Kidney (tissue), 14 donors: Measurements from ENCODE around the gene EMILIN1. TPM values are rescaled to one million over a fixed set of nuclear protein-coding genes. Genes with fewer than 3 reads are reported as not detected.
"Not testable (repeated sequence)": the region's sequence is repeated elsewhere in the genome, so short reads cannot be mapped to it uniquely, and the experiment has no call there.

Experiments used
- DNase-seq, 5 donors: peaks; one replicate each; pipeline ENCODE4 v3.0.0-alpha.2; 2013 to 2020
- FAIRE-seq: peaks from 2 replicates; lab custom pipeline; 2012; peaks lifted over from hg19 to GRCh38; lab: Jason Lieb, UNC
- H3K27ac ChIP-seq, 2 donors: one replicate each; pipeline ENCODE4 v1.7.0; 2013; ENCODE audit warnings: low read depth in 2 of 2, low read length in 2 of 2, inconsistent platforms in 1 of 2
- H3K27me3 ChIP-seq: one replicate; pipeline ENCODE4 v1.7.1; 2013; ENCODE audit warnings: low read length, inconsistent platforms; ENCODE audit not compliant: control insufficient read depth, insufficient read depth
- H3K36me3 ChIP-seq, 3 donors: one replicate each; pipeline versions ENCODE4 v1.7.0 to v1.7.1; 2013; ENCODE audit warnings: low read length in 3 of 3, control low read depth in 1 of 3, inconsistent platforms in 1 of 3; ENCODE audit not compliant: insufficient read depth in 3 of 3, control insufficient read depth in 2 of 3
- H3K4me1 ChIP-seq, 3 donors: one replicate each; pipeline versions ENCODE4 v1.7.0 to v1.7.1; 2013; ENCODE audit warnings: low read length in 3 of 3, inconsistent platforms in 1 of 3, low read depth in 1 of 3; ENCODE audit not compliant: control insufficient read depth in 2 of 3, insufficient read depth in 2 of 3
- H3K4me3 ChIP-seq, 3 donors: one replicate each; pipeline versions ENCODE4 v1.7.0 to v1.8.1; 2013; ENCODE audit warnings: low read length in 3 of 3, control low read depth in 1 of 3, inconsistent platforms in 1 of 3
- H3K9ac ChIP-seq, 3 donors: one replicate each; pipeline versions ENCODE4 v1.7.0 to v1.7.1; 2013; ENCODE audit warnings: low read length in 3 of 3, control low read depth in 1 of 3, inconsistent platforms in 1 of 3
- H3K9me3 ChIP-seq, 3 donors: one replicate each; pipeline versions ENCODE4 v1.7.0 to v1.7.1; 2013; ENCODE audit warnings: low read length in 3 of 3, control low read depth in 1 of 3, inconsistent platforms in 1 of 3; ENCODE audit not compliant: control insufficient read depth in 2 of 3, insufficient read depth in 1 of 3
- intact Hi-C: fragments of 100-400 bp; cut with DNase I; formaldehyde crosslinking; loops from one replicate; pipeline ENCODE4 v1.11.1; 2022
- polyA plus RNA-seq: library from polyadenylated mRNA; stranded (reverse); fragments of 350-450 nt; fragmentation: Illumina TruSeq; extraction: RNeasy Lipid Tissue Mini Kit (QIAGEN cat#74804); gene quantifications from one replicate; pipeline ENCODE4 v1.2.3, GENCODE V29; 2014; ENCODE audit warnings: low read depth, low replicate concordance; ENCODE audit not compliant: insufficient read depth
- total RNA-seq: library from RNA; stranded (reverse); fragmentation: NEBNext Ultra II Directional; extraction: Animal tissue kit (Norgen Biotek cat#: 25700); gene quantifications from one replicate; pipeline ENCODE4 v1.2.1, GENCODE V29; 2021
- TF ChIP-seq, protein P1 (sequence below): IDR thresholded peaks from 3 replicates; pipeline ENCODE4 v1.5.1; 2012; ENCODE audit warnings: mild to moderate bottlenecking, moderate library complexity, borderline replicate concordance; ENCODE audit not compliant: insufficient read depth; ENCODE audit errors: extremely low read depth
- donor health status: control.
- donor health status: control.
- donor health status: control.
- donor health status: control.
- donor health status: control.
- donor health status: DM: yes; HTN: yes; CAD: no.
- donor health status: Normal renal cell carcinoma (clear cell type).

The EMILIN1 gene
- total and polyA plus RNA-seq, 2 donors from 2014 or later, result 32.1 to 75.2 TPM

DNA sequence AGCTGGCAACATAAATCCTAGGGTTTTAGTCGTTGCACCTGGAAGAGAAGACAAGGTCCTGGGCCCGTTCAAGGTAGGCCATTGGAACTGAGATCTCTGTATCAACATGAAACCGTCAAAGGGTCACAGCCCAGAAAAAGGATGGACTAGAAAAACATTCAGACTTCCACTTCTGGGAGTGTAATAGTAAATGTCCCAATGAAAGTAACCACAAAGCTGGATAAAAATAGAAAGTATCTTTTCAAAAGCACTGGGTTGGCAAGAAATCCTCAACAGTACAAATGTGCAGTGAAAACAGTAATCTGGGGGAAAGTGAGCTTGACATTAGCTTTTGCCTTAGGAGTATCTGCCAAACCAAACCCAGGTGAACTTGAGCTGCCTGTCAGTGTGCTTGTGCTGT is 27.6 kb downstream of the EMILIN1 start:
- Histone ChIP-seq H3K9me3 (no peaks in the 10 kb centered on the region), H3K9ac (no peak overlapping the region), H3K4me1 (no peaks in the 10 kb centered on the region), H3K27me3 (no peaks in the 10 kb centered on the region), H3K4me3 (no peak overlapping the region), H3K27ac (no peak overlapping the region), H3K36me3 (no peaks in the 10 kb centered on the region)
- DNase-seq (no peak), FAIRE-seq (no peak)
- TF ChIP-seq, protein P1, sequence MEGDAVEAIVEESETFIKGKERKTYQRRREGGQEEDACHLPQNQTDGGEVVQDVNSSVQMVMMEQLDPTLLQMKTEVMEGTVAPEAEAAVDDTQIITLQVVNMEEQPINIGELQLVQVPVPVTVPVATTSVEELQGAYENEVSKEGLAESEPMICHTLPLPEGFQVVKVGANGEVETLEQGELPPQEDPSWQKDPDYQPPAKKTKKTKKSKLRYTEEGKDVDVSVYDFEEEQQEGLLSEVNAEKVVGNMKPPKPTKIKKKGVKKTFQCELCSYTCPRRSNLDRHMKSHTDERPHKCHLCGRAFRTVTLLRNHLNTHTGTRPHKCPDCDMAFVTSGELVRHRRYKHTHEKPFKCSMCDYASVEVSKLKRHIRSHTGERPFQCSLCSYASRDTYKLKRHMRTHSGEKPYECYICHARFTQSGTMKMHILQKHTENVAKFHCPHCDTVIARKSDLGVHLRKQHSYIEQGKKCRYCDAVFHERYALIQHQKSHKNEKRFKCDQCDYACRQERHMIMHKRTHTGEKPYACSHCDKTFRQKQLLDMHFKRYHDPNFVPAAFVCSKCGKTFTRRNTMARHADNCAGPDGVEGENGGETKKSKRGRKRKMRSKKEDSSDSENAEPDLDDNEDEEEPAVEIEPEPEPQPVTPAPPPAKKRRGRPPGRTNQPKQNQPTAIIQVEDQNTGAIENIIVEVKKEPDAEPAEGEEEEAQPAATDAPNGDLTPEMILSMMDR, result no peak
- intact Hi-C loops, result no loop called here

GRCh38 chr2:27108221-27108620 is 29.8 kb downstream of the EMILIN1 start:
- FAIRE-seq (no peak), DNase-seq (no peak)
- Histone ChIP-seq H3K27ac (no peak overlapping the region), H3K27me3 (no peaks in the 10 kb centered on the region), H3K36me3 (no peaks in the 10 kb centered on the region), H3K4me3 (no peak overlapping the region), H3K9me3 (no peaks in the 10 kb centered on the region), H3K9ac (no peak overlapping the region), H3K4me1 (no peaks in the 10 kb centered on the region)
- intact Hi-C loops, result no loop called here
- TF ChIP-seq, protein P1, result no peak

- intact Hi-C loops, result no loop called here
- Histone ChIP-seq H3K4me3 (no peak overlapping the region), H3K4me1 (no peaks in the 10 kb centered on the region), H3K36me3 (no peaks in the 10 kb centered on the region), H3K27ac (no peak overlapping the region), H3K27me3 (no peaks in the 10 kb centered on the region), H3K9me3 (no peaks in the 10 kb centered on the region), H3K9ac (no peak overlapping the region)
- TF ChIP-seq, protein P1, result no peak
- FAIRE-seq (no peak), DNase-seq (peak in 1 of 5 donors; percentile 8)
Observed at GRCh38 chr2:27109083-27109482, 30.7 kb downstream of the EMILIN1 start.

DNA sequence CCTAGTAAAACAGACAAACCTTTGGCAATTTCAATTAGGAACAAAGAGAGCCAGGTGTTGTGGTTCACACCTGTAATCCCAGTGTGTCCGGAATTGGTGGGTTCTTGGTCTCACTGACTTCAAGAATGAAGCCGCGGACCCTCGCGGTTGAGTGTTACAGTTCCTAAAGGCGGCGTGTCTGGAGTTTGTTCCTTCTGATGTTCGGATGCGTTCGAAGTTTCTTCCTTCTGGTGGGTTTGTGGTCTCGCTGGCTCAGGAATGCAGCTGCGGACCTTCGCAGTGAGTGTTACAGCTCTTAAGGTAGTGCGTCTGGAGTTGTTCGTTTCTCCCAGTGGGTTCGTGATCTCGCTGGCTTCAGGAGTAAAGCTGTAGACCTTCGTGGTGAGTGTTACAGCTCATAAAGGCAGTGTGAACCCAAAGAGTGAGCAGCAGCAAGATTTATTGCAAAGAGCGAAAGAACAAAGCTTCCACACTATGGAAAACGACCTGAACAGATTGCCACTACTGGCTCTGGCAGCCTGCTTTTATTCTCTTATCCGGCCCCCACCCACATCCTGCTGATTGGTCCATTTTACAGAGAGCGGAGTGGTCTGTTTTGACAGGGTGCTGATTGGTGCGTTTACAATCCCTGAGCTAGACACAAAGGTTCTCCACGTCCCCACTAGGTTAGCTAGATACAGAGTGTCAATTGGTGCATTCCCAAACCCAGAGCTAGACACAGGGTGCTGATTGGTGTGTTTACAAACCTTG is 32.4 kb downstream of the EMILIN1 start:
- H3K4me1 ChIP-seq, H3K27me3 ChIP-seq, FAIRE-seq, H3K36me3 ChIP-seq, intact Hi-C loops, H3K9ac ChIP-seq, H3K4me3 ChIP-seq, H3K9me3 ChIP-seq, H3K27ac ChIP-seq: not testable (repeated sequence)
- peak in 1 of 5 donors; percentile 35 for DNase-seq

DNA sequence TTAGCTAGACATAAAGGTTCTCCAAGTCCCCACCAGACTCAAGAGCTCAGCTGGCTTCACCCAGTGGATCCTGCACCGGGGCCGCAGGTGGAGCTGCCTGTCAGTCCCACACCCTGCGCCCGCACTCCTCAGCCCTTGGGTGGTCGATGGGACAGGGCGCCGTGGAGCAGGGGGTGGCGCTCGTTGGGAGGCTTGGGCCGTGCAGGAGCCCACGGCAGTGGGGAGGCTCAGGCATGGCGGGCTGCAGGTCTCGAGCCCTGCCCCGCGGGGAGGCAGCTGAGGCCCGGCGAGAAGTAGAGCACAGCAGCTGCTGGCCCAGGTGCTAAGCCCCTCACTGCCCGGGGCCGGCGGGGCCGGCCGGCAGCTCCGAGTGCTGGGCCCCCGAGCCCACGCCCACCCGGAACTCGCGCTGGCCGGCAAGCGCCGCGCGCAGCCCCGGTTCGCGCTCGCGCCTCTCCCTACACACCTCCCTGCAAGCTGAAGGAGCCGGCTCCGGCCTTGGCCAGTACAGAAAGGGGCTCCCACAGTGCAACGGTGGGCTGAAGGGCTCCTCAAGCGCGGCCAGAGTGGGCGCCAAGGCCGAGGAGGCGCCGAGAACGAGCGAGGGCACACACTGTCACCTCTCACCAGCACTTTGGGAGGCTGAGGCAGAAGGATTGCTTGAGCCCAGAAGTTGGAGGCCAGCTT is 33.1 kb downstream of the EMILIN1 start:
- H3K27ac ChIP-seq, H3K9me3 ChIP-seq, intact Hi-C loops, H3K4me1 ChIP-seq, H3K27me3 ChIP-seq, H3K4me3 ChIP-seq, FAIRE-seq, H3K36me3 ChIP-seq, H3K9ac ChIP-seq: not testable (repeated sequence)
- DNase-seq, result peak in 1 of 5 donors; percentile 59
